K562 (cell line): Measurements from ENCODE around the gene RPS8. TPM values are rescaled to one million over a fixed set of nuclear protein-coding genes. Genes with fewer than 3 reads are reported as not detected.
A peak's percentile ranks its signal among the peaks of the same experiment; 100 is the strongest.

ENCODE experiments used
- ATF7 ChIP-seq: fragments of 450-650 bp; IDR thresholded peaks from 2 replicates; pipeline ENCODE4 v1.7.1; 2014; ENCODE audit warnings: mild to moderate bottlenecking, moderate library complexity
- BRD4 ChIP-seq: fragments of 200-600 bp; sonication (generic); IDR thresholded peaks from 2 replicates; pipeline ENCODE4 v1.6.1; 2017; ENCODE audit warnings: inconsistent platforms
- C11orf30 ChIP-seq: fragments of 450-650 bp; IDR thresholded peaks from 2 replicates; pipeline ENCODE4 v1.6.1; 2016; ENCODE audit warnings: low read depth, mild to moderate bottlenecking
- CBX3 ChIP-seq, 2 experiments: IDR thresholded peaks; 1 replicate in 1 of 2; 2 replicates in 1 of 2; pipeline ENCODE4 v1.6.1; 2012; ENCODE audit warnings: inconsistent platforms in 2 of 2, low read length in 2 of 2, borderline replicate concordance in 1 of 2, control low read depth in 1 of 2
- CBX8 ChIP-seq: fragments of 200-600 bp; sonication (generic); IDR thresholded peaks from 2 replicates; pipeline ENCODE4 v1.6.1; 2012; ENCODE audit warnings: borderline replicate concordance, mixed run types, low read depth, mild to moderate bottlenecking, moderate library complexity, mixed read lengths, low read length, control low read depth, inconsistent platforms; ENCODE audit not compliant: poor library complexity, severe bottlenecking; ENCODE audit errors: extremely low read depth
- CSDE1 ChIP-seq, 2 experiments: fragments of 450-650 bp; IDR thresholded peaks; 2 replicates each; pipeline ENCODE4 v1.6.1; 2016; ENCODE audit warnings: mild to moderate bottlenecking in 1 of 2
- FOXJ2 ChIP-seq: fragments of 200-800 bp; sonication (Bioruptor generic); IDR thresholded peaks from 2 replicates; pipeline ENCODE4 v1.6.1; 2016; ENCODE audit warnings: missing genetic modification characterization, missing compliant biosample characterization
- HNRNPH1 ChIP-seq: fragments of 200-400 bp; formaldehyde crosslinking; optimal IDR thresholded peaks from 2 replicates; pipeline ENCODE3; 2017; ENCODE audit warnings: low read depth, mild to moderate bottlenecking, low read length, moderate library complexity
- KAT7 ChIP-seq: sonication (generic); formaldehyde crosslinking; IDR thresholded peaks from 2 replicates; pipeline ENCODE4 v1.8.0; 2022; ENCODE audit warnings: missing genetic modification reagents, mild to moderate bottlenecking, borderline replicate concordance
- KDM5B ChIP-seq: fragments of 200-600 bp; sonication (generic); IDR thresholded peaks from 2 replicates; pipeline ENCODE4 v1.6.1; 2012; ENCODE audit warnings: low read depth, mild to moderate bottlenecking, moderate library complexity, low read length, control low read depth, inconsistent platforms; ENCODE audit not compliant: insufficient replicate concordance
- RBM34 ChIP-seq: fragments of 200-400 bp; formaldehyde crosslinking; IDR thresholded peaks from 2 replicates; pipeline ENCODE4 v1.6.1; 2018; ENCODE audit warnings: low read length, borderline replicate concordance; ENCODE audit not compliant: insufficient read depth
- RFX5 ChIP-seq: IDR thresholded peaks from 2 replicates; pipeline ENCODE4 v1.6.1; 2011; ENCODE audit warnings: low read depth, mild to moderate bottlenecking, improper control_type of control experiment, low read length
- STAT5A ChIP-seq: IDR thresholded peaks from 2 replicates; pipeline ENCODE4 v1.6.1; 2012; ENCODE audit warnings: low read length, inconsistent platforms, borderline replicate concordance
- TCF7 ChIP-seq: sonication (generic); IDR thresholded peaks from 2 replicates; pipeline ENCODE4 v1.6.1; 2016; ENCODE audit warnings: antibody characterized with exemption, borderline replicate concordance
- ZFX ChIP-seq: sonication (generic); formaldehyde crosslinking; IDR thresholded peaks from 2 replicates; pipeline ENCODE4 v1.8.0; 2022; ENCODE audit warnings: mild to moderate bottlenecking, missing genetic modification reagents, moderate library complexity
- ZNF121 ChIP-seq: sonication (generic); formaldehyde crosslinking; conservative IDR thresholded peaks from 2 replicates; pipeline ENCODE4 v1.8.0; 2022; ENCODE audit warnings: missing genetic modification reagents
- ZNF23 ChIP-seq: fragments of 250-450 bp; sonication (Bioruptor Pico); IDR thresholded peaks from 2 replicates; pipeline ENCODE4 v1.4.0; 2020; ENCODE audit warnings: mild to moderate bottlenecking
- ZNF695 ChIP-seq: fragments of 450-650 bp; formaldehyde crosslinking; IDR thresholded peaks from 2 replicates; pipeline ENCODE4 v1.4.0; 2020; ENCODE audit warnings: mild to moderate bottlenecking, moderate library complexity
- polyA plus RNA-seq, 8 experiments: library from polyadenylated mRNA; depleted of rRNA in 4 of 8; stranded (reverse) in 5 of 8; unstranded in 3 of 8; fragments of >200 nt; fragmentation: Nextera tagmentation in 2 of 8; fragmentation: Illumina TruSeq in 1 of 8; extraction: Ambion mirVana in 2 of 8; extraction: Trizol in 1 of 8; gene quantifications; 2 replicates each; pipeline versions ENCODE4 v1.2.1 to v1.2.3, GENCODE V29; 2011 to 2014; ENCODE audit warnings: inconsistent platforms in 1 of 8, missing spikeins in 1 of 8
- total RNA-seq, 7 experiments: library from RNA; depleted of rRNA in 6 of 7; stranded (reverse); fragments of >200 nt in 6 of 7; fragmentation: Illumina TruSeq in 2 of 7; extraction: Trizol in 2 of 7; gene quantifications; 2 replicates each; pipeline versions ENCODE4 v1.2.1 to v1.2.3, GENCODE V29; 2011 to 2021; ENCODE audit warnings: low replicate concordance in 1 of 7
- TF ChIP-seq, protein P1 (sequence below): IDR thresholded peaks from 2 replicates; pipeline ENCODE4 v1.6.1; 2012; ENCODE audit warnings: low read depth, low read length, improper control_type of control experiment, borderline replicate concordance
- TF ChIP-seq, protein P2 (sequence below): fragments of 200-800 bp; sonication (Bioruptor generic); IDR thresholded peaks from 2 replicates; pipeline ENCODE4 v1.6.1; 2017; ENCODE audit warnings: missing genetic modification characterization, missing compliant biosample characterization
- TF ChIP-seq, protein P3 (sequence below): fragments of 450-650 bp; IDR thresholded peaks from one replicate; pipeline ENCODE4 v1.6.1; 2018; ENCODE audit warnings: mild to moderate bottlenecking, moderate library complexity; ENCODE audit not compliant: partially characterized antibody
- TF ChIP-seq, protein P4 (sequence below): fragments of 450-650 bp; IDR thresholded peaks from 2 replicates; pipeline ENCODE4 v1.6.1; 2016

The RPS8 gene
- total and polyA plus RNA-seq, 9 of the 15 experiments (the other 6 are each of a cell fraction or from before 2014, with no cell fraction given), result 2,431 to 4,168 (median 3,109) TPM

DNA sequence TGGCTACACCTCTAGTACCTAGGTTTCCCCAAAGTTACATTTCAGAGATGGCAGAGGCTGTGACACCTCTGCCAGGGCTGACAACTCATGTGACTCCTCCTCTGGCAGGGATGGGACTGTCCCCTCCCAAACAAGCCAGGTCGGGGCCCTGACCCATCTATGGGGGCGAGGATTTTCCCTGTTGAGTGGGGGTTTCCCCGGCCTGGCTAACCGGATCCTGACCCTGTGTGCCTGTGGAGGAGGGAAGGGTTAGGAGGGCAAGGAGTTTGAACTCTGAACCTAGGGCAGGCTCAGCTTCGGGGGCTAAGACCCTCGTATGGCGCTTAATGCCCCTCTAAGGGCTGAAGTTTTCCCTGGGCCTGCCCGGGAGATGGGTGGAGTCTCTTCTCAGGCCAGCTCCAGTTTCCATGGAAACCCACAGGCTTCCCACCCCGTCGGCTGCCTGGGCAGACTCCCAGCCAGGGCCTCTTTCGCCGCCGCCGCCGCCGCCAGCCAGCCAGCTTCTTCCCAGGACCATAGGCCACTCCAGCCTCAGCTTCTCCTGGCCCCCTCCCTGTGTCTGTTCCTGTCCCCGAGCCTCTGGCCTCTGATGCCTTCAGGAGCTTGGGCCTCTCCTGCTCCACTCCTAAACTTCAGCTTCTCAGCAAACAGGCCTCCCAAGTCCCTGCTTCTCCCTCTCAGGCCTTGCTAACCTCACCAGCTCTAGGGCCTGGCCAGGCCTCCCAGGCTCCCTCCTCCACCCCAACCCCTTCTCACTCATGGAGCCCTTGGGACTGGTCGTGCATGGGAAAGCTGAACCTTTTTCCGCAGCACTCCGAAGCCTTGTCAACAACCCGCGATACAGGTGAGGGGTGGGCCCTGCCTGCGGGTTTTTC is 33.0 kb downstream of the RPS8 start, which contains the start of gene BTBD19 (continued):
- TF ChIP-seq, protein P1, sequence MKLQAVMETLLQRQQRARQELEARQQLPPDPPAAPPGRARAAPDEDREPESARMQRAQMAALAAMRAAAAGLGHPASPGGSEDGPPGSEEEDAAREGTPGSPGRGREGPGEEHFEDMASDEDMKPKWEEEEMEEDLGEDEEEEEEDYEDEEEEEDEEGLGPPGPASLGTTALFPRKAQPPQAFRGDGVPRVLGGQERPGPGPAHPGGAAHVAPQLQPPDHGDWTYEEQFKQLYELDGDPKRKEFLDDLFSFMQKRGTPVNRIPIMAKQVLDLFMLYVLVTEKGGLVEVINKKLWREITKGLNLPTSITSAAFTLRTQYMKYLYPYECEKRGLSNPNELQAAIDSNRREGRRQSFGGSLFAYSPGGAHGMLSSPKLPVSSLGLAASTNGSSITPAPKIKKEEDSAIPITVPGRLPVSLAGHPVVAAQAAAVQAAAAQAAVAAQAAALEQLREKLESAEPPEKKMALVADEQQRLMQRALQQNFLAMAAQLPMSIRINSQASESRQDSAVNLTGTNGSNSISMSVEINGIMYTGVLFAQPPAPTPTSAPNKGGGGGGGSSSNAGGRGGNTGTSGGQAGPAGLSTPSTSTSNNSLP, result no peak
- TF ChIP-seq TCF7, result no peak; the same call in 1 of the 2 replicates
- no peak for TF ChIP-seq CBX8
- TF ChIP-seq RBM34, result no peak
- no peak for TF ChIP-seq KAT7 (CRISPR knock-in tag)
- no peak; the same call in 1 of the 2 replicates for TF ChIP-seq BRD4
- peak; percentile 28; the same call in 1 of the 2 replicates for TF ChIP-seq ZNF23 (CRISPR knock-in tag)
- TF ChIP-seq HNRNPH1, result no peak
- no peak for TF ChIP-seq FOXJ2
- no peak for TF ChIP-seq CBX3 (IDR thresholded peaks at IDR 0.05; ENCODE audit: borderline replicate concordance in 1 of 2, low read length in 2 of 2)
- no peak for TF ChIP-seq ATF7
- TF ChIP-seq, protein P2, sequence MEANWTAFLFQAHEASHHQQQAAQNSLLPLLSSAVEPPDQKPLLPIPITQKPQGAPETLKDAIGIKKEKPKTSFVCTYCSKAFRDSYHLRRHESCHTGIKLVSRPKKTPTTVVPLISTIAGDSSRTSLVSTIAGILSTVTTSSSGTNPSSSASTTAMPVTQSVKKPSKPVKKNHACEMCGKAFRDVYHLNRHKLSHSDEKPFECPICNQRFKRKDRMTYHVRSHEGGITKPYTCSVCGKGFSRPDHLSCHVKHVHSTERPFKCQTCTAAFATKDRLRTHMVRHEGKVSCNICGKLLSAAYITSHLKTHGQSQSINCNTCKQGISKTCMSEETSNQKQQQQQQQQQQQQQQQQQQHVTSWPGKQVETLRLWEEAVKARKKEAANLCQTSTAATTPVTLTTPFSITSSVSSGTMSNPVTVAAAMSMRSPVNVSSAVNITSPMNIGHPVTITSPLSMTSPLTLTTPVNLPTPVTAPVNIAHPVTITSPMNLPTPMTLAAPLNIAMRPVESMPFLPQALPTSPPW (CRISPR knock-in tag), result no peak
- TF ChIP-seq STAT5A, result no peak
- TF ChIP-seq ZNF695 (CRISPR knock-in tag), result peak; percentile 86; the same call in 1 of the 2 replicates
- TF ChIP-seq, protein P3, sequence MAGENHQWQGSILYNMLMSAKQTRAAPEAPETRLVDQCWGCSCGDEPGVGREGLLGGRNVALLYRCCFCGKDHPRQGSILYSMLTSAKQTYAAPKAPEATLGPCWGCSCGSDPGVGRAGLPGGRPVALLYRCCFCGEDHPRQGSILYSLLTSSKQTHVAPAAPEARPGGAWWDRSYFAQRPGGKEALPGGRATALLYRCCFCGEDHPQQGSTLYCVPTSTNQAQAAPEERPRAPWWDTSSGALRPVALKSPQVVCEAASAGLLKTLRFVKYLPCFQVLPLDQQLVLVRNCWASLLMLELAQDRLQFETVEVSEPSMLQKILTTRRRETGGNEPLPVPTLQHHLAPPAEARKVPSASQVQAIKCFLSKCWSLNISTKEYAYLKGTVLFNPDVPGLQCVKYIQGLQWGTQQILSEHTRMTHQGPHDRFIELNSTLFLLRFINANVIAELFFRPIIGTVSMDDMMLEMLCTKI, result no peak
- TF ChIP-seq ZFX (CRISPR knock-in tag), result peak; percentile 74
- TF ChIP-seq ZNF121 (CRISPR knock-in tag), result no peak
- TF ChIP-seq, protein P4, sequence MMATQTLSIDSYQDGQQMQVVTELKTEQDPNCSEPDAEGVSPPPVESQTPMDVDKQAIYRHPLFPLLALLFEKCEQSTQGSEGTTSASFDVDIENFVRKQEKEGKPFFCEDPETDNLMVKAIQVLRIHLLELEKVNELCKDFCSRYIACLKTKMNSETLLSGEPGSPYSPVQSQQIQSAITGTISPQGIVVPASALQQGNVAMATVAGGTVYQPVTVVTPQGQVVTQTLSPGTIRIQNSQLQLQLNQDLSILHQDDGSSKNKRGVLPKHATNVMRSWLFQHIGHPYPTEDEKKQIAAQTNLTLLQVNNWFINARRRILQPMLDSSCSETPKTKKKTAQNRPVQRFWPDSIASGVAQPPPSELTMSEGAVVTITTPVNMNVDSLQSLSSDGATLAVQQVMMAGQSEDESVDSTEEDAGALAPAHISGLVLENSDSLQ, result no peak
- peak in 1 of 2 experiments; percentile 65; a peak in 1 of 4 replicates for TF ChIP-seq CSDE1 (IDR thresholded peaks at IDR 0.05)
- no peak for TF ChIP-seq RFX5
- no peak for TF ChIP-seq KDM5B
- no peak for TF ChIP-seq C11orf30
